HEK293 (cell line): ENCODE data around the gene CCL27.
A peak's percentile ranks its signal among the peaks of the same experiment; 100 is the strongest.

ENCODE experiments used
- ZBTB21 ChIP-seq: fragments of 450-650 bp; formaldehyde crosslinking; IDR thresholded peaks from 2 replicates; pipeline ENCODE4 v1.5.1; 2017; ENCODE audit warnings: missing biosample characterization, missing genetic modification characterization
- ZNF335 ChIP-seq: fragments of 450-650 bp; formaldehyde crosslinking; conservative IDR thresholded peaks from 2 replicates; pipeline ENCODE4 v1.5.1; 2016; ENCODE audit warnings: missing biosample characterization, missing genetic modification characterization
- ZNF701 ChIP-seq: fragments of 450-650 bp; formaldehyde crosslinking; IDR thresholded peaks from 2 replicates; pipeline ENCODE4 v1.5.1; 2016; ENCODE audit warnings: missing biosample characterization, missing genetic modification characterization
- TF ChIP-seq, protein P1 (sequence below): fragments of 450-650 bp; formaldehyde crosslinking; IDR thresholded peaks from 2 replicates; pipeline ENCODE4 v1.5.1; 2016; ENCODE audit warnings: missing biosample characterization, missing genetic modification characterization, borderline replicate concordance
- TF ChIP-seq, protein P2 (sequence below): fragments of 450-650 bp; formaldehyde crosslinking; IDR thresholded peaks from 2 replicates; pipeline ENCODE4 v1.5.1; 2016; ENCODE audit warnings: missing biosample characterization, missing genetic modification characterization
- TF ChIP-seq, protein P3 (sequence below): fragments of 450-650 bp; formaldehyde crosslinking; IDR thresholded peaks from 2 replicates; pipeline ENCODE4 v1.5.1; 2017; ENCODE audit warnings: missing biosample characterization, mild to moderate bottlenecking, missing genetic modification characterization, moderate library complexity

The CCL27 gene

DNA sequence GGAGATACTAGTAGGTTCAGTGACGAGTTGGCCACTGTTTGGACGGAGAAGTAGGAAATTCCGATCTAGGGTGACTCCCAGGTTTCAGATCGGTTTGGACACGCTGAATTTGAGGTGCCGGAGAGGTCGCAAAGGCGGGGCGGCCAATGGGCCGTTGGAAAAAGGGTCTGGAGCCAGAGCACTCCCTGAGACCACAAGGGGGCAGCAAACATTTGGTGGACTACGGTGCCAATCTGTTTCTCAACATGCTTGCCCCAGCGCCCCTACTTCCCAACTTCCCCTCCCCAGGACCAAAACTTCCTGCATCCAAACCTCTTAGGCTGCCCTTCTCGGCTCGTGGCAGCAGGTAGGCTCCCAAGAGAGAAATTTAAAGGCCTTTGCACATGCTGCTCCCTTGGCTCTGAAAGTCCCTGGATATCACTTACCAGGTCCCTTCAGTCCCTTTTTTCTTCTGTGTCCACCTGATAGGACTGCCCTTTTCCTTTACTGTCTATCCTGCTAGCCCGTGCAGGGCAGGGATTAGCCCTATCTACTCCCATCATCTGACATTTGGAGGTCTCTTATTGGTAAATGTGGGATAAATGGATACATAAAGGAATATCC, 49.6 kb downstream of the CCL27 start (continued):
- TF ChIP-seq, protein P1, sequence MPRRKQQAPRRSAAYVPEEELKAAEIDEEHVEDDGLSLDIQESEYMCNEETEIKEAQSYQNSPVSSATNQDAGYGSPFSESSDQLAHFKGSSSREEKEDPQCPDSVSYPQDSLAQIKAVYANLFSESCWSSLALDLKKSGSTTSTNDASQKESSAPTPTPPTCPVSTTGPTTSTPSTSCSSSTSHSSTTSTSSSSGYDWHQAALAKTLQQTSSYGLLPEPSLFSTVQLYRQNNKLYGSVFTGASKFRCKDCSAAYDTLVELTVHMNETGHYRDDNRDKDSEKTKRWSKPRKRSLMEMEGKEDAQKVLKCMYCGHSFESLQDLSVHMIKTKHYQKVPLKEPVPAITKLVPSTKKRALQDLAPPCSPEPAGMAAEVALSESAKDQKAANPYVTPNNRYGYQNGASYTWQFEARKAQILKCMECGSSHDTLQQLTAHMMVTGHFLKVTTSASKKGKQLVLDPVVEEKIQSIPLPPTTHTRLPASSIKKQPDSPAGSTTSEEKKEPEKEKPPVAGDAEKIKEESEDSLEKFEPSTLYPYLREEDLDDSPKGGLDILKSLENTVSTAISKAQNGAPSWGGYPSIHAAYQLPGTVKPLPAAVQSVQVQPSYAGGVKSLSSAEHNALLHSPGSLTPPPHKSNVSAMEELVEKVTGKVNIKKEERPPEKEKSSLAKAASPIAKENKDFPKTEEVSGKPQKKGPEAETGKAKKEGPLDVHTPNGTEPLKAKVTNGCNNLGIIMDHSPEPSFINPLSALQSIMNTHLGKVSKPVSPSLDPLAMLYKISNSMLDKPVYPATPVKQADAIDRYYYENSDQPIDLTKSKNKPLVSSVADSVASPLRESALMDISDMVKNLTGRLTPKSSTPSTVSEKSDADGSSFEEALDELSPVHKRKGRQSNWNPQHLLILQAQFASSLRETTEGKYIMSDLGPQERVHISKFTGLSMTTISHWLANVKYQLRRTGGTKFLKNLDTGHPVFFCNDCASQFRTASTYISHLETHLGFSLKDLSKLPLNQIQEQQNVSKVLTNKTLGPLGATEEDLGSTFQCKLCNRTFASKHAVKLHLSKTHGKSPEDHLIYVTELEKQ (tag by site-specific recombination) = no peak
- TF ChIP-seq, protein P2, sequence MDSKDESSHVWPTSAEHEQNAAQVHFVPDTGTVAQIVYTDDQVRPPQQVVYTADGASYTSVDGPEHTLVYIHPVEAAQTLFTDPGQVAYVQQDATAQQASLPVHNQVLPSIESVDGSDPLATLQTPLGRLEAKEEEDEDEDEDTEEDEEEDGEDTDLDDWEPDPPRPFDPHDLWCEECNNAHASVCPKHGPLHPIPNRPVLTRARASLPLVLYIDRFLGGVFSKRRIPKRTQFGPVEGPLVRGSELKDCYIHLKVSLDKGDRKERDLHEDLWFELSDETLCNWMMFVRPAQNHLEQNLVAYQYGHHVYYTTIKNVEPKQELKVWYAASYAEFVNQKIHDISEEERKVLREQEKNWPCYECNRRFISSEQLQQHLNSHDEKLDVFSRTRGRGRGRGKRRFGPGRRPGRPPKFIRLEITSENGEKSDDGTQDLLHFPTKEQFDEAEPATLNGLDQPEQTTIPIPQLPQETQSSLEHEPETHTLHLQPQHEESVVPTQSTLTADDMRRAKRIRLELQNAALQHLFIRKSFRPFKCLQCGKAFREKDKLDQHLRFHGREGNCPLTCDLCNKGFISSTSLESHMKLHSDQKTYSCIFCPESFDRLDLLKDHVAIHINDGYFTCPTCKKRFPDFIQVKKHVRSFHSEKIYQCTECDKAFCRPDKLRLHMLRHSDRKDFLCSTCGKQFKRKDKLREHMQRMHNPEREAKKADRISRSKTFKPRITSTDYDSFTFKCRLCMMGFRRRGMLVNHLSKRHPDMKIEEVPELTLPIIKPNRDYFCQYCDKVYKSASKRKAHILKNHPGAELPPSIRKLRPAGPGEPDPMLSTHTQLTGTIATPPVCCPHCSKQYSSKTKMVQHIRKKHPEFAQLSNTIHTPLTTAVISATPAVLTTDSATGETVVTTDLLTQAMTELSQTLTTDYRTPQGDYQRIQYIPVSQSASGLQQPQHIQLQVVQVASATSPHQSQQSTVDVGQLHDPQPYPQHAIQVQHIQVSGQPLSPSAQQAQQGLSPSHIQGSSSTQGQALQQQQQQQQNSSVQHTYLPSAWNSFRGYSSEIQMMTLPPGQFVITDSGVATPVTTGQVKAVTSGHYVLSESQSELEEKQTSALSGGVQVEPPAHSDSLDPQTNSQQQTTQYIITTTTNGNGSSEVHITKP (tag by site-specific recombination) = peak; percentile 42; the same call in 1 of the 2 replicates
- TF ChIP-seq ZNF701 (tag by site-specific recombination) = no peak
- TF ChIP-seq, protein P3, sequence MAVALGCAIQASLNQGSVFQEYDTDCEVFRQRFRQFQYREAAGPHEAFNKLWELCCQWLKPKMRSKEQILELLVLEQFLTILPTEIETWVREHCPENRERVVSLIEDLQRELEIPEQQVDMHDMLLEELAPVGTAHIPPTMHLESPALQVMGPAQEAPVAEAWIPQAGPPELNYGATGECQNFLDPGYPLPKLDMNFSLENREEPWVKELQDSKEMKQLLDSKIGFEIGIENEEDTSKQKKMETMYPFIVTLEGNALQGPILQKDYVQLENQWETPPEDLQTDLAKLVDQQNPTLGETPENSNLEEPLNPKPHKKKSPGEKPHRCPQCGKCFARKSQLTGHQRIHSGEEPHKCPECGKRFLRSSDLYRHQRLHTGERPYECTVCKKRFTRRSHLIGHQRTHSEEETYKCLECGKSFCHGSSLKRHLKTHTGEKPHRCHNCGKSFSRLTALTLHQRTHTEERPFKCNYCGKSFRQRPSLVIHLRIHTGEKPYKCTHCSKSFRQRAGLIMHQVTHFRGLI (tag by site-specific recombination) = no peak
- TF ChIP-seq ZBTB21 (tag by site-specific recombination) = no peak
- TF ChIP-seq ZNF335 (tag by site-specific recombination) = peak; percentile 59
- TF ChIP-seq, all 188 proteins: peak for 8
